ENCODE data around the gene RAI1. TPM values are rescaled to one million over a fixed set of nuclear protein-coding genes. Genes with fewer than 3 reads are reported as not detected.

The RAI1 gene
- polyA plus RNA-seq, 3 donors from 2014 or later: 1.5 to 6.2 (median 2.0) TPM

GRCh38 chr17:17792551-17793377, 111.5 kb downstream of the RAI1 start:
- Mint-ChIP-seq H3K4me1 (peaks cover 27 to 32% of the 10 kb centered on the region in 2 donors), H3K27ac (peak overlapping the region; percentile 79 to 95 (median 89)), H3K4me3 (peak overlapping the region; percentile 71 to 85 (median 73)), H3K9me3 (no peaks in the 10 kb centered on the region), H3K36me3 (no peaks in the 10 kb centered on the region), H3K27me3 (ENCODE audit: low read depth in 3 of 3) (peaks cover 0 to 2% (median 0%) of the 10 kb centered on the region in 3 donors)
- DNase-seq: peak; percentile 84 to 86 (median 86)

DNA sequence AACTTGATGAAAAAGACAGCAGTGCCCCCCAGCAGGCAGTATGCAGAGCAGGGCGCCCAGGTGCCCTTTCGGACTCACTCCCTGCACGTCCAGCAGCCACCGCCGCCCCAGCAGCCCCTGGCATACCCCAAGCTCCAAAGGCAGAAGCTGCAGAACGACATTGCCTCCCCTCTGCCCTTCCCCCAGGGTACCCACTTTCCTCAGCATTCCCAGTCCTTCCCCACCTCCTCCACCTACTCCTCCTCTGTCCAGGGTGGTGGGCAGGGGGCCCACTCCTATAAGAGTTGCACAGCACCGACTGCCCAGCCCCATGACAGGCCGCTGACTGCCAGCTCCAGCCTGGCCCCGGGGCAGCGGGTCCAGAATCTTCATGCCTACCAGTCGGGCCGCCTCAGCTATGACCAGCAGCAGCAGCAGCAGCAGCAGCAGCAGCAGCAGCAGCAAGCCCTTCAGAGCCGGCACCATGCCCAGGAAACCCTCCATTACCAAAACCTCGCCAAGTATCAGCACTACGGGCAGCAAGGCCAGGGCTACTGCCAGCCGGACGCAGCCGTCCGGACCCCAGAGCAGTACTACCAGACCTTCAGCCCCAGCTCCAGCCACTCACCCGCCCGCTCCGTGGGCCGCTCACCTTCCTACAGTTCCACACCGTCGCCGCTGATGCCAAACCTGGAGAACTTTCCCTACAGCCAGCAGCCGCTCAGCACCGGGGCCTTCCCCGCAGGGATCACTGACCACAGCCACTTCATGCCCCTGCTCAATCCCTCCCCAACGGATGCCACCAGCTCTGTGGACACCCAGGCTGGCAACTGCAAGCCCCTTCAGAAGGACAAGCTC, 112.3 kb downstream of the RAI1 start:
- no peak for DNase-seq
- Mint-ChIP-seq H3K27me3 (ENCODE audit: low read depth in 3 of 3) (peaks cover 0 to 1% (median 0%) of the 10 kb centered on the region in 3 donors), H3K4me3 (peak overlapping the region; percentile 27 to 85 (median 59)), H3K27ac (peak overlapping the region; percentile 79 to 95 (median 88)), H3K36me3 (no peaks in the 10 kb centered on the region), H3K4me1 (peaks cover 27 to 32% of the 10 kb centered on the region in 2 donors), H3K9me3 (no peaks in the 10 kb centered on the region)

DNA sequence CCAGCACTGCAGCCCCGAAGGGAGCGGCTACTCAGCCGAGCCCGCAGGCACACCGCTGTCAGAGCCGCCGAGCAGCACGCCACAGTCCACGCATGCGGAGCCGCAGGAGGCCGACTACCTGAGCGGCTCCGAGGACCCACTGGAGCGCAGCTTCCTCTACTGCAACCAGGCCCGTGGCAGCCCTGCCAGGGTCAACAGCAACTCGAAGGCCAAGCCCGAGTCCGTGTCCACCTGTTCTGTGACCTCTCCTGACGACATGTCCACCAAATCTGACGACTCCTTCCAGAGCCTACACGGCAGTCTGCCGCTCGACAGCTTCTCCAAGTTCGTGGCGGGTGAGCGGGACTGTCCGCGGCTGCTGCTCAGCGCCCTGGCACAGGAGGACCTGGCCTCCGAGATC, 113.1 kb downstream of the RAI1 start:
- Mint-ChIP-seq H3K4me3 (no peak overlapping the region), H3K9me3 (no peaks in the 10 kb centered on the region), H3K27ac (peak overlapping the region in 2 of 6 donors; percentile 79 to 80), H3K27me3 (ENCODE audit: low read depth in 3 of 3) (peaks cover 0 to 1% (median 0%) of the 10 kb centered on the region in 3 donors), H3K4me1 (peaks cover 27 to 32% of the 10 kb centered on the region in 2 donors), H3K36me3 (no peaks in the 10 kb centered on the region)
- DNase-seq: no peak

- H3K36me3 Mint-ChIP-seq: no peaks in the 10 kb centered on the region
- peaks cover 28 to 29% of the 10 kb centered on the region in 2 donors for H3K4me1 Mint-ChIP-seq
- no peaks in the 10 kb centered on the region for H3K9me3 Mint-ChIP-seq
- no peak for DNase-seq
- no peak overlapping the region for H3K4me3 Mint-ChIP-seq
- H3K27ac Mint-ChIP-seq: no peak overlapping the region
- peaks cover 0 to 1% (median 0%) of the 10 kb centered on the region in 3 donors for H3K27me3 Mint-ChIP-seq (ENCODE audit: low read depth in 3 of 3)
These were observed 114.0 kb downstream of the RAI1 start for GRCh38 chr17:17795296-17795695.

- no peak for DNase-seq
- peaks cover 0 to 1% (median 0%) of the 10 kb centered on the region in 3 donors for H3K27me3 Mint-ChIP-seq (ENCODE audit: low read depth in 3 of 3)
- H3K27ac Mint-ChIP-seq: no peak overlapping the region
- no peak overlapping the region for H3K4me3 Mint-ChIP-seq
- no peaks in the 10 kb centered on the region for H3K9me3 Mint-ChIP-seq
- peaks cover 27% of the 10 kb centered on the region in 2 donors for H3K4me1 Mint-ChIP-seq
- H3K36me3 Mint-ChIP-seq: no peaks in the 10 kb centered on the region
These were observed 114.9 kb downstream of the RAI1 start for GRCh38 chr17:17795946-17796786.

- peaks cover 0 to 1% (median 0%) of the 10 kb centered on the region in 3 donors for H3K27me3 Mint-ChIP-seq (ENCODE audit: low read depth in 3 of 3)
- no peaks in the 10 kb centered on the region for H3K36me3 Mint-ChIP-seq
- no peaks in the 10 kb centered on the region for H3K9me3 Mint-ChIP-seq
- H3K4me1 Mint-ChIP-seq: peaks cover 24 to 25% of the 10 kb centered on the region in 2 donors
- no peak for DNase-seq
- H3K27ac Mint-ChIP-seq: no peak overlapping the region
- no peak overlapping the region for H3K4me3 Mint-ChIP-seq
These were observed 115.5 kb downstream of the RAI1 start for GRCh38 chr17:17796787-17797061.

GRCh38 chr17:17797119-17797809, 116.0 kb downstream of the RAI1 start:
- Mint-ChIP-seq H3K27me3 (ENCODE audit: low read depth in 3 of 3) (peaks cover 0 to 1% (median 0%) of the 10 kb centered on the region in 3 donors), H3K4me1 (peaks cover 19 to 21% of the 10 kb centered on the region in 2 donors), H3K36me3 (no peaks in the 10 kb centered on the region), H3K27ac (no peak overlapping the region), H3K4me3 (no peak overlapping the region), H3K9me3 (no peaks in the 10 kb centered on the region)
- no peak for DNase-seq

DNA sequence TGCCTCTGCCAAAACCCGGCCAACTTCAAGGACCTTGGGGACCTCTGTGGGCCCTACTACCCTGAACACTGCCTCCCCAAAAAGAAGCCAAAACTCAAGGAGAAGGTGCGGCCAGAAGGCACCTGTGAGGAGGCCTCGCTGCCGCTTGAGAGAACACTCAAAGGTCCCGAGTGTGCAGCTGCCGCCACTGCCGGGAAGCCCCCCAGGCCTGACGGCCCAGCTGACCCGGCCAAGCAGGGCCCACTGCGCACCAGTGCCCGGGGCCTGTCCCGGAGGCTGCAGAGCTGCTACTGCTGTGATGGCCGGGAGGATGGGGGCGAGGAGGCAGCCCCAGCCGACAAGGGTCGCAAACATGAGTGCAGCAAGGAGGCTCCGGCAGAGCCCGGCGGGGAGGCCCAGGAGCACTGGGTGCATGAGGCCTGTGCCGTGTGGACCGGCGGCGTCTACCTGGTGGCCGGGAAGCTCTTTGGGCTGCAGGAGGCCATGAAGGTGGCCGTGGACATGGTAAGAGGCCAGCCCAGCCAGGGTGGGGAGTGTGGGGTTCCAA, 116.8 kb downstream of the RAI1 start:
- H3K9me3 Mint-ChIP-seq: no peaks in the 10 kb centered on the region
- no peak overlapping the region for H3K27ac Mint-ChIP-seq
- no peak overlapping the region for H3K4me3 Mint-ChIP-seq
- peaks cover 0 to 1% (median 0%) of the 10 kb centered on the region in 3 donors for H3K27me3 Mint-ChIP-seq (ENCODE audit: low read depth in 3 of 3)
- H3K4me1 Mint-ChIP-seq: peaks cover 11 to 14% of the 10 kb centered on the region in 2 donors
- H3K36me3 Mint-ChIP-seq: no peaks in the 10 kb centered on the region
- DNase-seq: no peak

DNA sequence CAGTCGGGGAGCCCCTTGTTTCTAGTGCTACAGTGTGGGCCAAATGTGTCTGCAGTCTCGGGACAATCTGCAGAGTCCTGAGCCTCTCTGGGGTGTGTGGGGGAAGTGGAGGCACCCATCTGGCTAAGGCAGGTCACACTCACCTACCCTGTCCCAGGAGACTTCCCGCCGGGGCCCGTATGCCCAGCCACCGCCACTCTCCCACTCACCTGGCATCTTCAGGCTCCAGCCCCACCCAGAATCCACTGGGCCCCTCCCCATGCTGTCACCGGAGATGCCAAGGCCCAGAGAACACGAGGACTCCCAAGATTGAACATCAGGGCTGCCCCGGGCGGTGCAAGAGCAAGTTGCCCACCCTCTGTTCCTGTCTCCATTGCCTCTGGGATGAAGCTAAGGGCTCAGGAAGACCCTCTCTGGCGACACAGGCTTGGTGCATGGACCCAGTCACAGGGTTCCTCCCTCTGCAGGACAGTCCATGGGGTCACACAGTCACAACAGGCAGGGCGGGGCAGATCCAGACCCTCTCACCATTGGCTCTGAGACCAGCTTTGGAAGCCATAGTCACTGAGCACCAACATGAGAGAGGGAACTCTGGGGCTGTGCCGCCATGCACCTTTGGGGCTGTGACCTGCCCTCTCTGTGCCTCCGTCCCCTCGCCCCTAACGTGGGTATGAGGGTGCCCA, 117.5 kb downstream of the RAI1 start:
- Mint-ChIP-seq H3K27ac (no peak overlapping the region), H3K36me3 (no peaks in the 10 kb centered on the region), H3K4me3 (no peak overlapping the region), H3K9me3 (no peaks in the 10 kb centered on the region), H3K4me1 (peaks cover 4 to 7% of the 10 kb centered on the region in 2 donors), H3K27me3 (ENCODE audit: low read depth in 3 of 3) (peaks cover 0 to 1% (median 0%) of the 10 kb centered on the region in 3 donors)
- no peak for DNase-seq

DNA sequence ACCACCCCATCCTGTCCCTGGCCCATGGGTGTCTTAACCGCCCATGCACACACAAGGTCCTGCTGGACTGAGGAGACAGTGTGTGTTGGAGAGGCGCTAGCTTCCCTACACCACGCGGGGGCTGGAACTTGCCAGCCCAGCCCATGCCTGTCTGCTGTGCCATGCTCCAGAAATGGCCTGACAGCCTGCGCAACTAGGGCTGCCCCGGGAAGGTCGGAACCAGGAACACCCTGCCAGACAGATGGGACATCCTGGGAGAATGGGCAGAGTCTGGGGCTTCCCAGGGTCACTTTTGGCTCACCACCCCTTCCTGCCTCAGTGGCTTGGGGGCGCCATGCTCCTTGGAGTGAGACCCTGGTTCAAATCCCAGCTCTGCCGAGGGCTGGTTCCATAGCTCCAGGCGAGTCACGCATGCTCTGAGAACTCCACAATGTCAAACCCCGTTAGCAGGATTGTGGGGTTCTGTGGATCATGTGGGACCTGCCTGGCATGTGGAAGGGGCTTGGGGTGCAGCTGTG, 119.3 kb downstream of the RAI1 start:
- no peak for DNase-seq
- H3K27ac Mint-ChIP-seq: no peak overlapping the region
- H3K36me3 Mint-ChIP-seq: peaks cover 0 to 4% (median 3%) of the 10 kb centered on the region in 3 donors
- no peaks in the 10 kb centered on the region for H3K9me3 Mint-ChIP-seq
- H3K4me3 Mint-ChIP-seq: no peak overlapping the region
- H3K4me1 Mint-ChIP-seq: peaks cover 0 to 1% of the 10 kb centered on the region in 2 donors
- peaks cover 0 to 3% (median 1%) of the 10 kb centered on the region in 3 donors for H3K27me3 Mint-ChIP-seq (ENCODE audit: low read depth in 3 of 3)

DNA sequence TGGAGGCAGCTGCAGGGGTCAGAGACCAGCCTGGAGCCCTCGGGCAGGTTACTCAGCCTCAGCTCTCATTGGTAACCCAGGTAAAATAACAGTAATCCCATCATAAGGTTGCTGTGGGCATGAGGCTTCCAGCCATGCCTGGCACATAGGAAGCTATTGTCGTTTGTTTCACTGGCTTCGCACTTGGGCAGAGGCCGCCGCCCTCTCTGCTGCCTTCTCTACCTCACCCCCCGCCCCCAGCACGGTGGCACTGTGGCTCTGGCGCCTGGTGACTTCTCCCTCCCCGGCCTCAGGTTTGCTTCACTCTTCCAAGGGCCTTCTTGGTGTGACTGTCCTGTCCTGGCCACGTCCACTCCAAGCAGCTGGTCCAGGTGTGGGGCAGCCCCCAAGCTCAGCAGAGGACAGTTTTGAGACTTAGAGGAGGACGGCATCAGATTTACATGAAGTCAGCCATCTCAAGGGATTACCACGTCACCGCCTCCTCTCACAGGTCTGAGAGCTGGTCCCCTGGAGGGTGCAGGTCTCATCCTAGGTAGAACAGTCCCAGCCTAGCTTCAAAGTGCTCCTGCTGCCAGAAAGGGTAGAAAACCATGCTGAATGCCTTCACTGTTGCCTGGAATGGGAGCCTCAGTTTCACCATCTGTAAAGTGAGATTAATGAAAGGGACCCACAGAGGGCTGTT, 120.7 kb downstream of the RAI1 start:
- H3K36me3 Mint-ChIP-seq: peaks cover 0 to 10% (median 9%) of the 10 kb centered on the region in 3 donors
- peaks cover 0 to 3% (median 3%) of the 10 kb centered on the region in 3 donors for H3K27me3 Mint-ChIP-seq (ENCODE audit: low read depth in 3 of 3)
- H3K4me3 Mint-ChIP-seq: no peak overlapping the region
- H3K9me3 Mint-ChIP-seq: no peaks in the 10 kb centered on the region
- peaks cover 5% of the 10 kb centered on the region in 2 donors for H3K4me1 Mint-ChIP-seq
- no peak for DNase-seq
- H3K27ac Mint-ChIP-seq: no peak overlapping the region

- peaks cover 11% of the 10 kb centered on the region in 2 donors for H3K4me1 Mint-ChIP-seq
- H3K36me3 Mint-ChIP-seq: peaks cover 0 to 10% (median 9%) of the 10 kb centered on the region in 3 donors
- peaks cover 0 to 8% (median 3%) of the 10 kb centered on the region in 3 donors for H3K27me3 Mint-ChIP-seq (ENCODE audit: low read depth in 3 of 3)
- peak overlapping the region in 1 of 6 donors; percentile 22 for H3K27ac Mint-ChIP-seq
- H3K9me3 Mint-ChIP-seq: no peaks in the 10 kb centered on the region
- no peak for DNase-seq
- no peak overlapping the region for H3K4me3 Mint-ChIP-seq
These were observed 122.7 kb downstream of the RAI1 start for GRCh38 chr17:17804007-17804406.

Measured in immature natural killer cell (primary cell).